Spleen (tissue), 11 donors: ENCODE data around the gene HPSE. TPM values are rescaled to one million over a fixed set of nuclear protein-coding genes. Genes with fewer than 3 reads are reported as not detected.

Experiments
- DNase-seq: peaks from one replicate; pipeline ENCODE4 v3.0.0-alpha.2; 2020
- H3K27ac ChIP-seq, 8 donors: fragments of 200-600 bp; sonication (generic) in 7 of 8; 1 replicate in 4 of 8; 2 replicates in 4 of 8; pipeline versions ENCODE4 v1.5.0 to v1.8.0; 2016 to 2021; ENCODE audit warnings: inconsistent platforms in 4 of 8, mild to moderate bottlenecking in 4 of 8, moderate library complexity in 1 of 8
- H3K27me3 ChIP-seq, 7 donors: fragments of 200-600 bp; sonication (generic) in 6 of 7; replicated peaks in 1 of 7; 1 replicate in 4 of 7; 2 replicates in 3 of 7; pipeline versions ENCODE4 v1.5.0 to v1.8.0; 2016 to 2021; ENCODE audit warnings: inconsistent platforms in 3 of 7, mild to moderate bottlenecking in 1 of 7
- H3K36me3 ChIP-seq, 6 donors: fragments of 200-600 bp; sonication (generic) in 5 of 6; 1 replicate in 4 of 6; 2 replicates in 2 of 6; pipeline versions ENCODE4 v1.5.0 to v1.8.0; 2016 to 2021; ENCODE audit warnings: inconsistent platforms in 2 of 6
- H3K4me1 ChIP-seq, 6 donors: fragments of 200-600 bp; sonication (generic) in 5 of 6; 1 replicate in 3 of 6; 2 replicates in 3 of 6; pipeline versions ENCODE4 v1.5.0 to v1.8.0; 2016 to 2021; ENCODE audit warnings: inconsistent platforms in 3 of 6
- H3K4me3 ChIP-seq, 8 donors: fragments of 200-600 bp; sonication (generic) in 7 of 8; 1 replicate in 4 of 8; 2 replicates in 4 of 8; pipeline versions ENCODE4 v1.5.0 to v1.8.0; 2016 to 2021; ENCODE audit warnings: inconsistent platforms in 4 of 8, mild to moderate bottlenecking in 4 of 8, moderate library complexity in 2 of 8
- H3K9me3 ChIP-seq, 8 donors: fragments of 200-600 bp; sonication (generic) in 7 of 8; 1 replicate in 4 of 8; 2 replicates in 4 of 8; pipeline versions ENCODE4 v1.5.0 to v1.8.0; 2016 to 2021; ENCODE audit warnings: inconsistent platforms in 4 of 8
- CTCF ChIP-seq, 11 experiments: fragments of 200-600 bp in 7 of 11; fragments of 450-650 bp in 4 of 11; sonication (generic) in 4 of 11; IDR thresholded peaks in 8 of 11; conservative IDR thresholded peaks in 3 of 11; 1 replicate in 7 of 11; 2 replicates in 4 of 11; pipeline versions ENCODE4 v1.4.0 to v1.8.0; 2016 to 2021; ENCODE audit warnings: antibody characterized with exemption in 11 of 11, inconsistent platforms in 4 of 11, mild to moderate bottlenecking in 1 of 11
- POLR2A ChIP-seq, 3 donors: fragments of 450-650 bp; IDR thresholded peaks; one replicate each; pipeline ENCODE4 v1.5.1; 2017; ENCODE audit warnings: antibody characterized with exemption in 3 of 3, mild to moderate bottlenecking in 1 of 3
- POLR2AphosphoS5 ChIP-seq, 3 donors: sonication (generic); formaldehyde crosslinking; IDR thresholded peaks; one replicate each; pipeline ENCODE4 v1.5.1; 2017; ENCODE audit warnings: antibody characterized with exemption in 3 of 3
- WGBS, 5 donors: extraction: QIAGEN DNeasy Blood & Tissue Kit in 3 of 5; methylation state at CpG; one replicate each; pipeline versions ENCODE4 v1.1.5 to v1.1.7; 2013 to 2018; 5-methylcytosine and 5-hydroxymethylcytosine counted together
- intact Hi-C: fragments of 100-400 bp; cut with DNase I; formaldehyde crosslinking; loops from one replicate; pipeline ENCODE4 v1.15.0; 2023; ENCODE audit warnings: low total_unique reads
- polyA plus RNA-seq, 3 donors: library from polyadenylated mRNA; stranded (reverse); fragments of 200-250 nt; gene quantifications; one replicate each; pipeline ENCODE4 v1.2.1, GENCODE V29; 2013
- total RNA-seq, 7 donors: library from RNA; depleted of rRNA in 3 of 7; stranded (reverse); fragments of >200 nt in 3 of 7; fragmentation: NEBNext Ultra II Directional in 4 of 7; extraction: Animal tissue kit (Norgen Biotek cat#: 25700) in 4 of 7; gene quantifications; one replicate each; pipeline versions ENCODE4 v1.1.0 to v1.2.1, GENCODE V29; 2016 to 2021
- donor health status: healthy with polysubstance abuse.
- donor health status: DM: no; HTN: no; CAD: no; lungs with moderate emphysema.
- donor health status: DM: no; HTN: no; CAD: no.
- donor health status: Bipolar disorder and iron deficiency.
- donor health status: healthy.
- donor health status: DM: no; HTN: no; CAD: no.
- donor health status: DM: yes; HTN: yes; CAD: no.

HPSE gene
- total and polyA plus RNA-seq, 10 donors: 1.3 to 24.6 (median 12.7) TPM

DNA sequence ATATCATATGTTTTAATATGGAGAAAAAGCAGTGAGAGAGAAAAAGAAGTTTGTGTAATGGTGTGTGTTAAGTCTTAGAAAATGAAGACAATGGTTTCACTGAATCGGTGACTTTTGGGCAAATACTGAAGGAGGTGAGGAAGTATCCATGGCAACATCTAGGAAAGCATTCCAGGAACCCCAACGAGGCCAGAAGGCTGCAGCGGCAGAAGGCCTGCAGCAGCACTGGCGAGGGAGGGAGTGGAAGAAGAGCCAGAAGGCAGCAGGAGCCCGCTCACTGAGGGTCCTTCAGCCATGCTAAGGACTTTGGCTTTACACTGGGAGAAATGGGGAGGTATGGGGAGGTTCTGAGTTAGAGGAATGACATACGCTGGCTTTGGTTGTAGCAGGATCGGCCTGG is 76.8 kb downstream of the HPSE start:
- intact Hi-C loops: loop anchor here (5.0 kb wide), 1 partner anchor 186 kb away; no protein-coding TSS in a partner anchor
- WGBS, 5 donors: 87 to 94% (median 92%) methylated on average over 7 of the region's 7 CpGs

GRCh38 chr4:83255584-83255983 is 79.1 kb downstream of the HPSE start:
- no peak for TF ChIP-seq CTCF (IDR thresholded peaks at IDR 0.05 in 8 of 11, conservative IDR thresholded peaks at IDR 0.05 in 3 of 11)
- no peak for TF ChIP-seq POLR2AphosphoS5 (IDR thresholded peaks at IDR 0.05)
- TF ChIP-seq POLR2A (IDR thresholded peaks at IDR 0.05): no peak
- H3K4me3 ChIP-seq: no peak overlapping the region
- intact Hi-C loops: loop anchor here (5.0 kb wide), 1 partner anchor 183 kb away; no protein-coding TSS in a partner anchor
- H3K27me3 ChIP-seq: no peaks in the 10 kb centered on the region
- 43 to 67% (median 56%) methylated on average over 1 of the region's 1 CpG for WGBS, 5 donors
- no peak for DNase-seq
- peaks cover 0 to 5% (median 0%) of the 10 kb centered on the region in 6 donors for H3K36me3 ChIP-seq
- no peaks in the 10 kb centered on the region for H3K9me3 ChIP-seq
- H3K4me1 ChIP-seq: peaks cover 19 to 98% (median 55%) of the 10 kb centered on the region in 6 donors
- peak overlapping the region; percentile 37 to 84 (median 76) for H3K27ac ChIP-seq

More for the DNA sequence above, 76.8 kb downstream of the HPSE start:
- H3K36me3 ChIP-seq: peaks cover 0 to 23% (median 12%) of the 10 kb centered on the region in 6 donors
- H3K9me3 ChIP-seq: no peaks in the 10 kb centered on the region
- H3K4me1 ChIP-seq: peaks cover 18 to 85% (median 44%) of the 10 kb centered on the region in 6 donors
- H3K27me3 ChIP-seq: no peaks in the 10 kb centered on the region
- H3K4me3 ChIP-seq: no peak overlapping the region
- H3K27ac ChIP-seq: peak overlapping the region in 3 of 8 donors; percentile 69 to 84 (median 79)
- DNase-seq: no peak
- TF ChIP-seq POLR2A (IDR thresholded peaks at IDR 0.05) (no peak), POLR2AphosphoS5 (IDR thresholded peaks at IDR 0.05) (no peak), CTCF (IDR thresholded peaks at IDR 0.05 in 8 of 11, conservative IDR thresholded peaks at IDR 0.05 in 3 of 11) (no peak)

- Histone ChIP-seq H3K27me3 (no peaks in the 10 kb centered on the region), H3K9me3 (no peaks in the 10 kb centered on the region), H3K27ac (peak overlapping the region in 3 of 8 donors; percentile 37 to 62 (median 41)), H3K36me3 (peaks cover 0 to 2% (median 0%) of the 10 kb centered on the region in 6 donors), H3K4me3 (no peak overlapping the region), H3K4me1 (peaks cover 19 to 71% (median 40%) of the 10 kb centered on the region in 6 donors)
- intact Hi-C loops: no loop called here
- DNase-seq: peak; percentile 83
- 27 to 30% (median 29%) methylated on average over 7 of the region's 7 CpGs for WGBS, 5 donors
- peak in 1 of 3 donors; percentile 72 for TF ChIP-seq POLR2AphosphoS5 (IDR thresholded peaks at IDR 0.05)
- TF ChIP-seq POLR2A (IDR thresholded peaks at IDR 0.05): no peak
- peak; percentile 56 to 86 (median 79) for TF ChIP-seq CTCF (IDR thresholded peaks at IDR 0.05 in 8 of 11, conservative IDR thresholded peaks at IDR 0.05 in 3 of 11)
Observed at GRCh38 chr4:83252782-83253405, 81.8 kb downstream of the HPSE start.

DNA sequence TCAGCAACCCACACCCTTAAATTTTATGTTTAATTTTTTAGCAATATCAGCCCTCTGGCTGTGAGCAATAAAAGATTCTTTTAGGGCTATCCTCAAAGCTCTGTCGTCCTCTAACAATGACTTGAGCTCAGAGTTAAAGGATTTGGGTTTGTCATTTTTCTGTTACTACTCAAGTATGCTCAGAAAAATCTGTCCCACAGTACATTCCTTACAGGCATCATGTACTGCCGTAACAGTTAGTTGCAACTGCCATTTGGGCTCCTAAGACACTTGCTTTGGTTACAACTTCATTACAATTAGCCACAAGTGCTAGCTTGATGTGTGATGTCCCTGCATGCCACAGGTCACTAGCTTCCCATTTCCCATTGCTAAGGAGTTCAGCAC is 83.2 kb downstream of the HPSE start:
- no peaks in the 10 kb centered on the region for H3K9me3 ChIP-seq
- peaks cover 16 to 63% (median 34%) of the 10 kb centered on the region in 6 donors for H3K4me1 ChIP-seq
- H3K4me3 ChIP-seq: no peak overlapping the region
- H3K36me3 ChIP-seq: no peaks in the 10 kb centered on the region
- WGBS, 5 donors: 52 to 96% (median 86%) methylated on average over 2 of the region's 2 CpGs
- DNase-seq: no peak
- no peak for TF ChIP-seq POLR2AphosphoS5 (IDR thresholded peaks at IDR 0.05)
- no peak for TF ChIP-seq POLR2A (IDR thresholded peaks at IDR 0.05)
- TF ChIP-seq CTCF (IDR thresholded peaks at IDR 0.05 in 8 of 11, conservative IDR thresholded peaks at IDR 0.05 in 3 of 11): no peak
- intact Hi-C loops: no loop called here
- peak overlapping the region in 3 of 8 donors; percentile 37 to 62 (median 41) for H3K27ac ChIP-seq
- H3K27me3 ChIP-seq: no peaks in the 10 kb centered on the region
